Measurements from ENCODE around the gene KLK7.

GRCh38 chr19:50994129-50994528, 10.4 kb upstream of the KLK7 start:
- TF ChIP-seq CTCF (IDR thresholded peaks at IDR 0.05) (no peak), ZFX (IDR thresholded peaks at IDR 0.05; ENCODE audit: borderline replicate concordance) (no peak)
